IPS-20b (cell line): ENCODE results near the gene DDX39B.

Experiments used
- H3K27ac ChIP-seq: one replicate; pipeline ENCODE4 v1.5.1; 2013; ENCODE audit warnings: low read length
- H3K27me3 ChIP-seq: 2 replicates; pipeline ENCODE4 v1.6.1; 2013; ENCODE audit warnings: mild to moderate bottlenecking, low read length, inconsistent platforms; ENCODE audit not compliant: insufficient read depth
- H3K36me3 ChIP-seq: 2 replicates; pipeline ENCODE4 v1.6.1; 2013; ENCODE audit warnings: low read depth, mild to moderate bottlenecking, inconsistent platforms, low read length, moderate library complexity; ENCODE audit not compliant: insufficient read depth
- H3K4me1 ChIP-seq: 2 replicates; pipeline ENCODE4 v1.6.1; 2013; ENCODE audit warnings: mild to moderate bottlenecking, control low read depth, inconsistent platforms, low read length, moderate library complexity; ENCODE audit not compliant: insufficient read depth
- H3K4me3 ChIP-seq: 2 replicates; pipeline ENCODE4 v1.5.1; 2013; ENCODE audit warnings: mild to moderate bottlenecking, low read length, inconsistent platforms
- H3K9ac ChIP-seq: 2 replicates; pipeline ENCODE4 v1.6.1; 2013; ENCODE audit warnings: low read depth, mild to moderate bottlenecking, inconsistent platforms, low read length, moderate library complexity
- H3K9me3 ChIP-seq: 2 replicates; pipeline ENCODE4 v1.6.1; 2013; ENCODE audit warnings: mild to moderate bottlenecking, low read depth, low read length, inconsistent platforms; ENCODE audit not compliant: insufficient read depth

Gene DDX39B

DNA sequence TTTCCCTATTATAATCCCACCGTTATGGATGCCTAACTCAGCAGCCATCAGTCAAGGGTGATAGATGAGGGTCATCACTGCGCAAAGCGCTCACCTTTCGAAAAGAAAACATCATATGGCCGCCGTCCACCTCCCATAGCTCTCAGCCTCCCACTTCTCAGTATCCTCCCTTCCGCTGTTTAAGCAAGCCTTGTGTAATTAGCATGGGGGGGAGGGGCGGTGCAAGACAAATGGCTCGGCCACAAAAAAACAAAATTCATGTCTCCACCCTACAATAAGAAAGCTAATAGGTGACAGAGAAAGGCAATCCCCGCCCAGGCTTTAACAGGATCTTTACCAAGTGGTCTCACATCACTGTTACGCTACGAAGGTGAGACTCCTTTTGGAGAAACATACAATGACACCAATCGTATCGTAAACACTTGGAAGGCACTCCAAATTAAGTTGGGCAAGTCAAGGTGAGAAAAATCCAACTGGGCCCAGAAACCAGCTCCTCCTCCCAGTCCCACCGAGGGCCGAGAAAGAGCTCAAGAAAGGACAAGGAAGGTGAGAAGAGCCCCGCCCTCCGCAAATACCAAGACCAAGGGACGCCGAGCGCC, 645 bp downstream of the DDX39B start:
- peak overlapping the region; percentile 97 for H3K4me3 ChIP-seq
- peaks cover 18% of the 10 kb centered on the region for H3K4me1 ChIP-seq
- peak overlapping the region; percentile 92 for H3K27ac ChIP-seq
- H3K9ac ChIP-seq, result peak overlapping the region; percentile 99
- no peaks in the 10 kb centered on the region for H3K27me3 ChIP-seq
- peaks cover 53% of the 10 kb centered on the region for H3K36me3 ChIP-seq
- no peaks in the 10 kb centered on the region for H3K9me3 ChIP-seq

DNA sequence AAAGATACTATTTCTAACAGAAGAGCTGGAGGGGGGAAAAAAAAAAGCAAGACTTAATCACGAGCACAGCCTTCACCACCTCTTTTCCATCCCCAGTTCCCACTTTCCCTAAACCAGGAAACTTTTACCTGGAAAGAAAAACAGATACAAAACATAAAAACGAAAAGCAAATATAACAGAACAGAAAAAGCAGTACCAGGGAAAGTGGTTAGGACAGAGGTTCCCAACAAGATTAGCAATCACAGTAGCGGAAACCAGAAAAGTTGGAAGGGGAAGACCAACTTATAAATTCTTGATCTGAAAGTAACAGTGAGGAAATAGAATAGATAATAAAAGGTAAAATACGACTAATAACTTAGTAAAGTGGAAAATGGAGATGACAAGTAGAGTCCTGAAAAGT, 1.2 kb downstream of the DDX39B start:
- H3K27ac ChIP-seq, result peak overlapping the region; percentile 92
- H3K4me1 ChIP-seq, result peaks cover 17% of the 10 kb centered on the region

DNA sequence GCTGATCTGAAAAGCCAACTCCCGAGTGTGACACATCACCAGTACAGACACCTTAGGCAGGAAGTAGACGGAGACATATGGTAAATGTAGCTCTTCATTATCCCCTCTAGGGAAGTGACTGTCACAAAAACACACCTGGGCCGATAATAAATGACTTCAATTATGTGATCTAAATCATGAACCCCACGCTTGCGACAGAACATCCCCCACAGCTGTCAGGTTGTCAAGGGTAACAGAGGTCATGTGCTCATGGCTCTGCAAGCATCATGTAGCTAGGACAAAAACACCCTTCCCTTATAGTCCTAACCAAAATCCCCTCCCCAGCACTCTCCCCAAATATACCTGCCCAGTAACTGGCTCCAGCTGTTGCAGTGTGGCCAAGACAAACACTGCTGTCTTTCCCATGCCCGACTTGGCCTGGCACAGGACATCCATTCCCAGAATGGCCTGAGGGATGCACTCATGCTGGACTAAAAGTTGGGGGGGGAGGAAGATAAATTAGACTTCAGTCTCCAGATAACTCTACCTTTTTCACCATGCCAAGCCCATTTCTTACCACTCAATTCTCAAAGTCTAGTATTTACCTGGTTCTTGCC, 2.9 kb downstream of the DDX39B start:
- Histone ChIP-seq H3K36me3 (peaks cover 75% of the 10 kb centered on the region), H3K9me3 (no peaks in the 10 kb centered on the region), H3K4me3 (peak overlapping the region; percentile 97), H3K9ac (peak overlapping the region; percentile 99; the same call in 1 of the 2 replicates), H3K27me3 (no peaks in the 10 kb centered on the region), H3K4me1 (peaks cover 17% of the 10 kb centered on the region), H3K27ac (no peak overlapping the region)

More for the DNA sequence above, 1.2 kb downstream of the DDX39B start:
- Histone ChIP-seq H3K9me3 (no peaks in the 10 kb centered on the region), H3K36me3 (peaks cover 58% of the 10 kb centered on the region), H3K9ac (peak overlapping the region; percentile 99), H3K4me3 (peak overlapping the region; percentile 97), H3K27me3 (no peaks in the 10 kb centered on the region)

DNA sequence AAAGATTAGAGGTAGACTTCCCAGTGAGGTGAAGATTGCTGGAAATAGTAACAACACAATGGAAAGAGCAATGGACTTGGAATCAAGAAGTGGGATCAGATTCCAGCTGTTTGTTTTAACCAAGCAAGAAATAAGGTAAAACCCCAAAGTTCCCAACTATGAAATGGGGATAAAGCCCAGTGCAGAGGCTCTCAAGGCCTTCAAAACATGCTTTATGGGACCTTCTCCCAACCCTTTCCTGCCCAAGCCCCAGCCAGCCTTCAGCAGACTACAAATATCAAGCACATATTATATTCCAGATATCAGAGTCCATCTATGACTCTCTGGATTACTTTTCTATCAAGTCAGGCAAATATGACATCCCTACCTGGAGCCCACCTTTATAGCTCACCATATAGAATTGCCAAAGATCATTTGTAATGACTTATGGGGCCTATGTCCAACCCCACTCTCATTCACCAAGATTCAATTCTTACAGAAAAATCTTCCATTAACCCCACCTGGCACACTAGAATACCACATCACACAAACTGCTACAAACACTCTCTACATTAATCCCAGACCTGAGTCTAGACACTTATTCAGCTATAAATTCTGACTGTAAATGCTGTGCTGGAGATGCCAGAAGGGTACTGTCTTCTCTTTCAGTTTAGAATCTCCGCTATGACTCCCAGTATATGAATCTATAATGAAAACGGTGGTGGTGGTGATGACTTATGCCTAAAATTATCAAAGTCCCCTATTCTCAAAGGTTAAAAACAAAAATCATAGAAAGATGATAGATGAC, 6.1 kb downstream of the DDX39B start:
- peaks cover 14% of the 10 kb centered on the region for H3K4me1 ChIP-seq
- H3K27me3 ChIP-seq, result no peaks in the 10 kb centered on the region
- no peak overlapping the region for H3K9ac ChIP-seq
- H3K4me3 ChIP-seq, result no peak overlapping the region
- no peak overlapping the region for H3K27ac ChIP-seq
- peaks cover 100% of the 10 kb centered on the region for H3K36me3 ChIP-seq
- H3K9me3 ChIP-seq, result no peaks in the 10 kb centered on the region

DNA sequence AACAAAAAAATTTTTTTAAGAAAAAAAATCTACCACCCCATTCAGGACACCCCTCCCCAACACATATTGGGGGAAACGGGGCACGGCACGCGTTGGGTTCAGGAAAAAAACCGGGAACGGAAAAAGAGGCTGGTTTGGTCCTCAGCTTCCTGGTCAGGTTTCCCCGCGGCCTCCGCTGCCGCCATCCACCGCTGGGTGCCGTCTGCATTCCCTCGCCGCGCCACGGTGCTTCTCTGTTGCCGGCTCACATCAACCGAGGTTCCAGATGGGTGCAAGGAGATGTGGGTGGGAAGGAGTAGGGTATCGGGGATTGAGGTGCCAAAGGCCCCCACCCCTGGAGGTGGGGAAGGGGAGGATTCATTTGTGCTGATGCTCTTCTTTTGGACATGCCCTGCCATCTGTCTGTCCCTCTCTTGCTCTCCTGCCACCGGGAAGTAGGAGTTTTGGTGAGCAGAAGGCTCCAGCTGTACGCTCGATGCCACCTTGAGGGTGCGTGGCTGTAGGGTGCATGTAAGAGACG, 7.2 kb downstream of the DDX39B start:
- no peak overlapping the region for H3K9ac ChIP-seq
- H3K4me3 ChIP-seq, result no peak overlapping the region
- no peaks in the 10 kb centered on the region for H3K9me3 ChIP-seq
- H3K36me3 ChIP-seq, result peaks cover 100% of the 10 kb centered on the region
- peaks cover 5% of the 10 kb centered on the region; the same call in 1 of the 2 replicates for H3K4me1 ChIP-seq
- no peak overlapping the region for H3K27ac ChIP-seq
- H3K27me3 ChIP-seq, result no peaks in the 10 kb centered on the region

DNA sequence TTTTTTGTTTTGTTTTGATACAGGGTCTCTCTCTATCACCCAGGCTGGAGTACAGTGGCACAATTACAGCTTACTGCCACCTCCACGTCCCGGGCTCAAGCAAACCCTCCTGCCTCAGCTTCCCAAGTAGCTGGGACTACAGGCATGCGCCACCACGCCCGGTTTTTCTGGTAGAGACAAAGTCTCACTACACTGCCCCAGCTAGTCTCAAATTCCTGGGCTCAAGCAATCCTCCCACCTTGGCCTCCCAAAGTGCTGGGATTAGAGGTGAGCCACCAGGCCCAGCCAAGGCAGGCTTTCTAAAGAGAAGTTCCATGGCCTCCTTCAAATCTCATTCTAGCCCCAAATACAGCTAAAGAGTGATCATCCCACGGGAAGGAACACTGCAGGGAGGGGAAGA, 7.8 kb downstream of the DDX39B start:
- Histone ChIP-seq H3K4me1 (peaks cover 1% of the 10 kb centered on the region; the same call in 1 of the 2 replicates), H3K4me3 (no peak overlapping the region), H3K27me3 (no peaks in the 10 kb centered on the region), H3K36me3 (peaks cover 98% of the 10 kb centered on the region), H3K9ac (no peak overlapping the region), H3K9me3 (no peaks in the 10 kb centered on the region), H3K27ac (no peak overlapping the region)

DNA sequence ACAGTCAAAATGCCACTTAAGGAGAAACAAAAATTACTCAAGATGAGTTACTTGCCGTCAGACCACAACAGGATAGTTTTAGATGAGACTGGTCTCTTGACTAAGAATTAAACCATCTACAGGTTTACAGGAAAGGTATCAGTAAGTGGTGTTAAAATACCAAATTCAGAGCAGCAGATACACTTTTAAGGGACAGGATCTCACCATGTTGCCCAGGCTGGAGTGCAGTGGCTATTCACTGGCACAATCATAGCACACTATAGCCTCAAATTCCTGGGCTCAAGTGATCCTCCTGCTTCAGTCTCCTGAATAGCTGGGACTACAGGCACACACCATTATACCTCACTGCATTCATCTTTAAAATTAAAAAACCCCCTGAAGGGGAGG, 8.4 kb downstream of the DDX39B start:
- Histone ChIP-seq H3K27ac (no peak overlapping the region), H3K27me3 (no peaks in the 10 kb centered on the region), H3K9me3 (no peaks in the 10 kb centered on the region), H3K4me3 (no peak overlapping the region), H3K36me3 (peaks cover 93% of the 10 kb centered on the region), H3K9ac (no peak overlapping the region), H3K4me1 (no peaks in the 10 kb centered on the region)

DNA sequence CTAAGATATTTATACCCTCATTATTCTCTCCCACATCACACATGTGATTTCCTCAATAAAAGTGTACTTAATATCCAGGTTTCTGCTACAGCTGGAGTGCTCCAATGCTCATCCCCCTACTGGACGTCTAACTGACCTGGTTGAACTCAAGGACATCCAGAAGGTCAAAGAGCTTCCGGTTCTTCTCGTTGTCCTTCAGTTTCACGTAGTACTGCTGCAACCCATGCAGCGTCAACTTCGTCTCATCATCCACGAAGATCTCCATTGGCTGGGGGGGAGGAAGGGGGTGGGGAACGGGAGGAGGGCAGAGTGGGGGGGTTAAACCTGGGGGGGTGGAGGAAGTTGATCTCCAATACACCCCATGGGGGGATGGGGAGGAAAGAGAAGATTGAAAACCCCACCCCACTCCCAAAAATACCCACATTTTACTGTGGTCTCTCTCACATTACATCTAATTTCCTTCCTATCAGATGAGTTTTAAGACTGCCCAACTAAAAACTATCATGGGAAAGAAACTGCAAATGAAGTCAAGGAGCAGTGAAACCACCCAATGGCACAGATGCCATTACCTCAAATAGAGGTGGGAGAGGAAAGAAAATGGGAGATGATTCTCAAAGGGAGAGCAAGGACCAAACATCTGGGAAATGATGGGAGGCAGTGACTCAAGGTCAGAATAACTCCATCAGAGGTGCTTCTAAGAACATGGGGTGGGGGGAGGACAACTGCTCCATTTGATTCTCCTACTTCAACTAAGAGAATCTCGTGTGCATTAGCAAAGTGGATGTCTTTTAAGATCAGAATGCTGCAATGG, 9.0 kb downstream of the DDX39B start:
- H3K9me3 ChIP-seq, result no peaks in the 10 kb centered on the region
- no peaks in the 10 kb centered on the region for H3K4me1 ChIP-seq
- no peak overlapping the region for H3K9ac ChIP-seq
- no peaks in the 10 kb centered on the region for H3K27me3 ChIP-seq
- no peak overlapping the region for H3K27ac ChIP-seq
- H3K36me3 ChIP-seq, result peaks cover 87% of the 10 kb centered on the region
- no peak overlapping the region for H3K4me3 ChIP-seq

DNA sequence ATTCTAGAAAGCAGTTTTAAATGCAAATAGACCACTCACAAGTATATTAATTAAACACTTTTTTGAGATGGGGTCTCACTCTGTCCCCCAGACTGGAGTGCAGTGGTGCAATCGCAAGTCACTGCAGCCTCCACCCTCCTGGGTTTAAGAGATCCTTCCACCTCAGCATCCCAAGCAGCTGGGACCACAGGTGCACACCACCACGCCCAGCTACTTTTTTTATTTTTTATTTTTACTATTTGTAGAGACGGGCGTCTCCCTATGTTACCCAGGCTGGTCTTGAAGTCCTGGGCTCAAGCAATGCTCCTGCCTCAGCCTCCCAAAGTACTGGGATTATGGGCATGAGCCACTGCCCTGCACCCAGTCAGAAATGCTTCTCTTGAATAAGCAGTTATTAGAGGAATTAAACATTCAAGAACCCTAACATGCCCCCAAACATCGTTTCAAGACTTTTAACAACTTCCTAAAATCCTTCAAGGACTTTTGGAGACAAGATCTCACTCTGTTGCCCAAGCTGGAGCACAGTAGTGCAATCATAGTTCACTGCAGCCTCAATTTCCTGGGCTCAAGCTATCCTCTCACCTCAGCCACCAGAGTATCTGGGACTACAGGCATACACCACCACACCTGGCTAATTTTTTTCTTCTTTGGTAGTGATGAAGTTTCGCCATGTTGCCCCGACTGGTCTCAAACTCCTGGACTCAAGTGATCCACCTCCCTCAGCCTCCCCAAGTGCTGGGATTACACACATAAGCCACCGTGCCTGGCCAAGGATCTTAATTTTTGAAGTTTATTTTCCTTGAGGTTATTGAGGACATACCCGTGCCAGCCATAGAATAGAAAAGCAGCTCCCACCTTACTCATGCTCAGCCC, 9.8 kb downstream of the DDX39B start:
- Histone ChIP-seq H3K4me1 (no peaks in the 10 kb centered on the region), H3K9ac (no peak overlapping the region), H3K4me3 (no peak overlapping the region), H3K36me3 (peaks cover 78% of the 10 kb centered on the region), H3K27ac (no peak overlapping the region), H3K9me3 (no peaks in the 10 kb centered on the region), H3K27me3 (no peaks in the 10 kb centered on the region)

DNA sequence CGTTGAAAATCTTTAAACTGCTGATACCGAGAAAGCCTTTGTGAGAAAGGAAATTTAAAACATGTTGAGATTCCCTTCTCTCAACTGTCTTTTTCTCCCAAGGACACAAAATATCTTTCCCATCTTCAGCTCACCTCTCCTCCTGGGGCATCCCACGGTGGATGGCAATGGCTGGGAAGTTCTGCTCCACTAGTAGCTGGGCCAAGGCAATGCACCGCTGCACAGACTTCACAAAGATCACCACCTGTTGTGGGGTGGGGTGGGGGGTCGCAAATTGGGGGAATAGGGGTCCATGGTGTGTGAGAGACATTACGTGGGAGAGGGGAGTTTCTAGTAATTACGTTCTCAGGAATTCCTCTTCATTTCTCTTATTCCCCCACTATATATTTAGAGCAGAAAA, 10.6 kb downstream of the DDX39B start:
- Histone ChIP-seq H3K27me3 (no peaks in the 10 kb centered on the region), H3K27ac (no peak overlapping the region), H3K9me3 (no peaks in the 10 kb centered on the region), H3K4me3 (no peak overlapping the region), H3K4me1 (no peaks in the 10 kb centered on the region), H3K9ac (no peak overlapping the region), H3K36me3 (peaks cover 70% of the 10 kb centered on the region)
